Measurements from ENCODE around the gene GTF2A2.

Gene GTF2A2

GRCh38 chr15:59637507-59637906 is 19.8 kb downstream of the GTF2A2 start:
- TF ChIP-seq, protein P1, sequence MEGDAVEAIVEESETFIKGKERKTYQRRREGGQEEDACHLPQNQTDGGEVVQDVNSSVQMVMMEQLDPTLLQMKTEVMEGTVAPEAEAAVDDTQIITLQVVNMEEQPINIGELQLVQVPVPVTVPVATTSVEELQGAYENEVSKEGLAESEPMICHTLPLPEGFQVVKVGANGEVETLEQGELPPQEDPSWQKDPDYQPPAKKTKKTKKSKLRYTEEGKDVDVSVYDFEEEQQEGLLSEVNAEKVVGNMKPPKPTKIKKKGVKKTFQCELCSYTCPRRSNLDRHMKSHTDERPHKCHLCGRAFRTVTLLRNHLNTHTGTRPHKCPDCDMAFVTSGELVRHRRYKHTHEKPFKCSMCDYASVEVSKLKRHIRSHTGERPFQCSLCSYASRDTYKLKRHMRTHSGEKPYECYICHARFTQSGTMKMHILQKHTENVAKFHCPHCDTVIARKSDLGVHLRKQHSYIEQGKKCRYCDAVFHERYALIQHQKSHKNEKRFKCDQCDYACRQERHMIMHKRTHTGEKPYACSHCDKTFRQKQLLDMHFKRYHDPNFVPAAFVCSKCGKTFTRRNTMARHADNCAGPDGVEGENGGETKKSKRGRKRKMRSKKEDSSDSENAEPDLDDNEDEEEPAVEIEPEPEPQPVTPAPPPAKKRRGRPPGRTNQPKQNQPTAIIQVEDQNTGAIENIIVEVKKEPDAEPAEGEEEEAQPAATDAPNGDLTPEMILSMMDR (IDR thresholded peaks at IDR 0.05) = peak; percentile 47

DNA sequence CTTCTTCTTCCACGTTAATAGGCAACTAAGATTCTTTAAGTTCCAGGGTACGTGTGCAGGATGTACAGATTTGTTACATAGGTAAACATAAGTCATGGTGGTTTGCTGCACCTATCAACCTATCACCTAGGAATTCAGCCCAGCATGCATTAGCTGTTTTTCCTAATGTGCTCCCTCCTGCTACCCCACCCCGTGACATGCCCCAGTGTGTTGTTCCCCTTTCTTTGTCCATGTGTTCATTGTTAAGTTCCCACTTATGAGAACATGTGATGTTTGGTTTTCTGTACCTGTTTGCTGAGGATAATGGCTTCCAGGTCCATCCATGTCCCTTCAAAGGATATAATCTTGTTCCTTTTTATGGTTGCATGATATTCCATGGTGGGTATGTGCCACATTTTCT is 21.1 kb downstream of the GTF2A2 start:
- TF ChIP-seq, protein P1 (IDR thresholded peaks at IDR 0.05) = no peak

DNA sequence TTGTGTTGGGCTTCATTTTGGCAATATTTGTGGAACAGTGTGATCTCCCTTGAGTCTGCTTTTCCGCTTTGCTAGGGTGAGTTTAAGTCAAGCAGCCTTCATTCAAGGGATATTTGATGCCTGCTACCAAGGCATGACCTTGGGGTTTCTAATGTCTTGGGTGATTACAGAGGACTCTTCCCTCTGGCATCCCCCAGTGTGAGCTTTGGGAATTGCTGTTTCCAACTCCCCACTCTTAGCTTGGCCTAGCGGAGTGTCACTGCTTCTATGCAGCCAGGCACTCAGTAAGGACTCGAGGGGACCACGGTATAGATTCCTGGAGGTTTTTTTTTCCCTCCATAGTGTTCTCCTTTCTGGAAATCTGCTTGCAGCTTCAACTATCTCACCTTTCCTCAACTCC is 24.6 kb downstream of the GTF2A2 start:
- TF ChIP-seq, protein P1 (IDR thresholded peaks at IDR 0.05) = no peak

- TF ChIP-seq, protein P1 (IDR thresholded peaks at IDR 0.05) = no peak
Measured at GRCh38 chr15:59622289-59622688, 35.0 kb downstream of the GTF2A2 start.

GRCh38 chr15:59618406-59618805 is 38.9 kb downstream of the GTF2A2 start:
- TF ChIP-seq, protein P1 (IDR thresholded peaks at IDR 0.05) = no peak

DNA sequence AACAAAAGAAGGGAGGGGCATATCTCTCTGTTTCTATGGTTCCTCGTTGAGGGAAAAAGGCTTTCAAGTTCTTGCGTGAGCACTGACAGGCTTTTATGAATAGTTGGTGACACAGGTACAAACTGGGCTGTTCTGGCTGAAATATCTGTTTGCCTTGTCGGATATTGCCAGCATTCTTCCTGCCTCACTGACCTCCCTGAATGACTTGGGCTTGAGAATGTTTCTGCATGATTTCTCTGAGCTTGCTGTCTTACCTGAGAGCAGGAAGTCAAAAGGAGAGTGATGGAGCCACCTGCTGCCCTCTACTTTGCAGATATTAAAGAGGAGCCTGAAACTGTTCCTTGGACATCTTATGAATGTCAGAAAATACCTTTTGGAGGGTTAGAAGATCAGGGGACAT is 40.9 kb downstream of the GTF2A2 start:
- TF ChIP-seq, protein P1 (IDR thresholded peaks at IDR 0.05) = peak; percentile 44; the same call in 1 of the 2 replicates

DNA sequence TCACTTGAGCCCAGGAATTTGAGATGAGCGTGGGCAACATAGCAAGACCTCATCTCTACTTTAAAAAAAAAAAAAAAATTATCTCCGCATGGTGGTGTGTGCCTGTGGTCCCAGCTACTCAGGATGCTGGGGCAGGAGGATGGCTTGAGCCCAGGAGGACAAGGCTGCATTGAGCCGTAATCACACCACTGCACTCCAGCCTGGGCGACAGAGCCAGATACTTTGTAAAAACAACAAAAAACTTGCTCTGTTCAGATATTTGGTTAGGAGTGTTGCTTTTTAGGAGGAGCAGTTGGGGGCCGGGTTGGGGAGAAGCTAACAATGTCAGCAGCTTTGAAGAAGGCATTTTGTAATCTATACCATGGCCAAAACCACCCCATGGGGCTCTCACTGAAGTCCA is 41.7 kb downstream of the GTF2A2 start:
- TF ChIP-seq, protein P1 (IDR thresholded peaks at IDR 0.05) = no peak

DNA sequence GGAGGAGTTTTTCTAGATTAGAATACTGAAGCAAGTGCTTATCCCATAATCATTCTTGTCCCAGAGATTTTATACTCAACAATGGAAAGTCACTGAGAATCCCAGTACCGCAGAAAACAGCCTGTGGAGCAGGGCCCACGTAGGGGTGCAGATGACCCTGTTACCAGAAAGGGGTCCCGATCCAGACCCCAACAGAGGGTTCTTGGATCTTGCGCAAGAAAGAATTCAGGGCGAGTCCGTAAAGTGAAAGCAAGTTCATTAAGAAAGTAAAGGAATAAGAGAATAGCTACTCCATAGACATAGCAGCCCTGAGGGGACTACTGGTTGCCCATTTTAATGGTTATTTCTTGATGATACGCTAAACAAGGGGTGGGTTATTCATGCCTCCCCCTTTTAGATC is 43.2 kb downstream of the GTF2A2 start:
- TF ChIP-seq, protein P1 (IDR thresholded peaks at IDR 0.05) = no peak

All from LNCAP (cell line).